ENCODE measurements around the gene MAGI2.

MAGI2 gene

DNA sequence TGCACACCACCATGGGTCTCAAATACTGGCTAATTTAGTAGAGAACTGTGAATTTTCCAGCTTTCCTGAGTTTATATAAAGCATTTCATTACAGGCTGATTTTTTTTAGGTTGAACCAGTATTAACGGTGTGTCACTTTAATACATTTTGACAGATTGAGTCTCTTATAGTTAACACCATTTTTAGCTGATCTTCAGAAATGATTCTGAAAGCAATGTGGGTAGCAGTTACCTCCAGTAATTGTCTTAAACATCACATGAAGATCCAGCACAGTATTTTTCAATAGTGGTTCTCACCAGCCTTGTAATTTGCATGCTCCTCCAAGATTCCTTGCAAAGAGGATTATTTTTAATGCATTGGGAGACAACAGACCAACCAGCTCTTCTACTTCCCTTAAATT, 961.3 kb downstream of the MAGI2 start:
- no peaks in the 10 kb centered on the region for H3K9me3 ChIP-seq (ENCODE audit: insufficient read depth, low read depth, low read length)
- no peaks in the 10 kb centered on the region for H3K36me3 ChIP-seq (ENCODE audit: insufficient read depth, low read length)
- H3K4me3 ChIP-seq (ENCODE audit: low read length, poor library complexity, severe bottlenecking) = no peak overlapping the region
- no peak overlapping the region for H3K4me2 ChIP-seq (ENCODE audit: low read depth, low read length, poor library complexity, severe bottlenecking)
- H3K4me1 ChIP-seq (ENCODE audit: insufficient read depth, low read length, poor library complexity, severe bottlenecking) = no peaks in the 10 kb centered on the region
- no peak for TF ChIP-seq EZH2phosphoT487 (IDR thresholded peaks at IDR 0.05; ENCODE audit: borderline replicate concordance)
- TF ChIP-seq, protein P1, sequence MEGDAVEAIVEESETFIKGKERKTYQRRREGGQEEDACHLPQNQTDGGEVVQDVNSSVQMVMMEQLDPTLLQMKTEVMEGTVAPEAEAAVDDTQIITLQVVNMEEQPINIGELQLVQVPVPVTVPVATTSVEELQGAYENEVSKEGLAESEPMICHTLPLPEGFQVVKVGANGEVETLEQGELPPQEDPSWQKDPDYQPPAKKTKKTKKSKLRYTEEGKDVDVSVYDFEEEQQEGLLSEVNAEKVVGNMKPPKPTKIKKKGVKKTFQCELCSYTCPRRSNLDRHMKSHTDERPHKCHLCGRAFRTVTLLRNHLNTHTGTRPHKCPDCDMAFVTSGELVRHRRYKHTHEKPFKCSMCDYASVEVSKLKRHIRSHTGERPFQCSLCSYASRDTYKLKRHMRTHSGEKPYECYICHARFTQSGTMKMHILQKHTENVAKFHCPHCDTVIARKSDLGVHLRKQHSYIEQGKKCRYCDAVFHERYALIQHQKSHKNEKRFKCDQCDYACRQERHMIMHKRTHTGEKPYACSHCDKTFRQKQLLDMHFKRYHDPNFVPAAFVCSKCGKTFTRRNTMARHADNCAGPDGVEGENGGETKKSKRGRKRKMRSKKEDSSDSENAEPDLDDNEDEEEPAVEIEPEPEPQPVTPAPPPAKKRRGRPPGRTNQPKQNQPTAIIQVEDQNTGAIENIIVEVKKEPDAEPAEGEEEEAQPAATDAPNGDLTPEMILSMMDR (conservative IDR thresholded peaks at IDR 0.05; ENCODE audit: low read length) = no peak
- H2AFZ ChIP-seq (ENCODE audit: low read length) = no peak overlapping the region
- H3K79me2 ChIP-seq (ENCODE audit: insufficient read depth, low read length) = no peaks in the 10 kb centered on the region
- no peaks in the 10 kb centered on the region for H3F3A ChIP-seq (ENCODE audit: low read depth)
- H3K9ac ChIP-seq (ENCODE audit: low read depth, low read length, poor library complexity, severe bottlenecking) = no peak overlapping the region
- no peaks in the 10 kb centered on the region for H3K9me2 ChIP-seq (replicated peaks; ENCODE audit: low read depth, low read length)
- no peaks in the 10 kb centered on the region for H3K27me3 ChIP-seq (ENCODE audit: insufficient read depth, low read length, poor library complexity, severe bottlenecking)
- H4K20me1 ChIP-seq (ENCODE audit: insufficient read depth, low read length, poor library complexity, severe bottlenecking) = no peaks in the 10 kb centered on the region

DNA sequence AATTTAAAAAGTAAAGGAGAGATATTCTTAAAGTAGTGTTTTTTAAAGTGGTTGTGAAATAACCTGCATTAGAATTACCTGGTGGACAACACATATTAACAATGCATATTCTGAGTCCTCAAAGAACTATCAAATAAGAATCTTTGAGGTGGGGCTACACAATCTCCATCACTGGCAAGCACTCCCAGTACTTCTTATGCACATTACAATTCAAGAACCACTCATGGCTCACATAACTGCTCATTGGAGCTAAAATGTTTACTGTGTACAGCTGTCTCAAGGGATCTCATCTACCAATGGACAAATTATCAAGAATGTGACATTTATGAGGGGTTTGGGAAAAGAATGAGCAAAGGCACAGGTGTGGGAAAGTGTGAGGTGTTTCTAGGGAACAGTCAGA, 962.9 kb downstream of the MAGI2 start:
- Histone ChIP-seq H4K20me1 (ENCODE audit: insufficient read depth, low read length, poor library complexity, severe bottlenecking) (no peaks in the 10 kb centered on the region), H2AFZ (ENCODE audit: low read length) (no peak overlapping the region), H3K36me3 (ENCODE audit: insufficient read depth, low read length) (no peaks in the 10 kb centered on the region), H3K4me2 (ENCODE audit: low read depth, low read length, poor library complexity, severe bottlenecking) (no peak overlapping the region), H3F3A (ENCODE audit: low read depth) (no peaks in the 10 kb centered on the region), H3K27me3 (ENCODE audit: insufficient read depth, low read length, poor library complexity, severe bottlenecking) (no peaks in the 10 kb centered on the region), H3K4me3 (ENCODE audit: low read length, poor library complexity, severe bottlenecking) (no peak overlapping the region), H3K9me3 (ENCODE audit: insufficient read depth, low read depth, low read length) (no peaks in the 10 kb centered on the region), H3K79me2 (ENCODE audit: insufficient read depth, low read length) (no peaks in the 10 kb centered on the region), H3K9ac (ENCODE audit: low read depth, low read length, poor library complexity, severe bottlenecking) (no peak overlapping the region), H3K4me1 (ENCODE audit: insufficient read depth, low read length, poor library complexity, severe bottlenecking) (no peaks in the 10 kb centered on the region), H3K9me2 (replicated peaks; ENCODE audit: low read depth, low read length) (no peaks in the 10 kb centered on the region)
- TF ChIP-seq EZH2phosphoT487 (IDR thresholded peaks at IDR 0.05; ENCODE audit: borderline replicate concordance) = no peak
- TF ChIP-seq, protein P1 (conservative IDR thresholded peaks at IDR 0.05; ENCODE audit: low read length) = no peak

DNA sequence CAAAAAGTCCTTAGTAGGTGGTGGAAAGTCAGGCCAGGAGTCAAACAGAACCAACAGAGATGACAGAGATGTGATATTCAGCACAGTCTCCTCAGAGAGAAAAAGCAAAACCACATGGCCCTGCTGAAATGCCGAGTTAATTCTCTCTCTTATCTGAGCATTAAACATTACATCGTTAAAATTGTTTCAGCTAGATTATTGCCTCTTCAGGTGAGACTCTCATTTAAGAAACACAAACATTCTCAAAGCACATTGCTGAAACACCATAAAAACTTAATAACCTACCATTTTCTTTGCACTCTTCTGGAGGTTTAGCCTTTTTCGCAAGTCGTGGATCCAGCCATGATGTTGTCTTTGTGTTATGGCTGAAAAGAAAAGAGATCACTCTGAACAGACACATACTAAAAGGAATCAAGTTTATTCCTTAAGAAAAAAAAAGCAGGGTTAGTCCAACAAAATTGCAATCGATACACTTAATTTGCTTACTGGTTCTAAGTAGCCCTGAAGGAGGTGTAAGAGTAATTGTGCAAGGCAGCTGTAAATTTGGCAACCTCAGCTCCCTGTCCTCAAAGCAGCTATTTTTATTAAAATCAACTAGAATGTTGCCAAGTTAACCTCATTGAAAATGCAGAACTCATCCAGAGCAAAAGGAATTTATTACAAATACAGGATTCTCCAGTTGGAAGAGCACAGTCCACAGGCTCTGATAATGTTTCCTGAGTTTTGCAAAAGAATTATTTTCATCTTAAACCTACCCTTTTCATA, 963.8 kb downstream of the MAGI2 start:
- Histone ChIP-seq H3K27me3 (ENCODE audit: insufficient read depth, low read length, poor library complexity, severe bottlenecking) (no peaks in the 10 kb centered on the region), H3K9ac (ENCODE audit: low read depth, low read length, poor library complexity, severe bottlenecking) (no peak overlapping the region), H3K79me2 (ENCODE audit: insufficient read depth, low read length) (no peaks in the 10 kb centered on the region), H3K36me3 (ENCODE audit: insufficient read depth, low read length) (no peaks in the 10 kb centered on the region), H3K9me2 (replicated peaks; ENCODE audit: low read depth, low read length) (no peaks in the 10 kb centered on the region), H3K4me1 (ENCODE audit: insufficient read depth, low read length, poor library complexity, severe bottlenecking) (no peaks in the 10 kb centered on the region), H3K4me2 (ENCODE audit: low read depth, low read length, poor library complexity, severe bottlenecking) (no peak overlapping the region), H3K9me3 (ENCODE audit: insufficient read depth, low read depth, low read length) (no peaks in the 10 kb centered on the region), H2AFZ (ENCODE audit: low read length) (no peak overlapping the region), H4K20me1 (ENCODE audit: insufficient read depth, low read length, poor library complexity, severe bottlenecking) (no peaks in the 10 kb centered on the region), H3F3A (ENCODE audit: low read depth) (no peaks in the 10 kb centered on the region), H3K4me3 (ENCODE audit: low read length, poor library complexity, severe bottlenecking) (no peak overlapping the region)
- TF ChIP-seq, protein P1 (conservative IDR thresholded peaks at IDR 0.05; ENCODE audit: low read length) = no peak
- TF ChIP-seq EZH2phosphoT487 (IDR thresholded peaks at IDR 0.05; ENCODE audit: borderline replicate concordance) = no peak

All from Loucy (cell line).